Glomerular visceral epithelial cell (primary cell): ENCODE data around the gene MCTP1.

Experiments
- DNase-seq: peaks from one replicate; pipeline ENCODE4 v3.0.0-alpha.2; 2016; ENCODE audit errors: extremely low spot score

The MCTP1 gene

DNA sequence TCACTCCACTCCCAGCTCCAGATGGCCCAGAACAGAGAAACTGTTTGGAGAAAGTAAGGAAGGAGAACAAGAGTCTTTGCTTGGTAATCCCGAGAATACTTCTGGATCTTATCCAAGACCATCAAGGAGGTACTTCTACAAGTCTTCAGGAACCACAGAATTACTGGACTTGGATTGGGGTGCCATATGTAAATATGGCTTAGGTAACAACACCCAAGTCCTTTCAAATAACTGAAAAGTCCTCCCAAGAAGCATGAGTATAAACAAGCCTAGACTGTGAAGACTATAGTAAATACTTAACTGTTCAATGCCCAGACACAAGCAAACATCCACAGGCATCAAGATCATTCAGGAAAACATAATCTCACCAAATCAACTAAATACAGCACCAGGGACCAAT, 170.0 kb downstream of the MCTP1 start:
- no peak for DNase-seq

DNA sequence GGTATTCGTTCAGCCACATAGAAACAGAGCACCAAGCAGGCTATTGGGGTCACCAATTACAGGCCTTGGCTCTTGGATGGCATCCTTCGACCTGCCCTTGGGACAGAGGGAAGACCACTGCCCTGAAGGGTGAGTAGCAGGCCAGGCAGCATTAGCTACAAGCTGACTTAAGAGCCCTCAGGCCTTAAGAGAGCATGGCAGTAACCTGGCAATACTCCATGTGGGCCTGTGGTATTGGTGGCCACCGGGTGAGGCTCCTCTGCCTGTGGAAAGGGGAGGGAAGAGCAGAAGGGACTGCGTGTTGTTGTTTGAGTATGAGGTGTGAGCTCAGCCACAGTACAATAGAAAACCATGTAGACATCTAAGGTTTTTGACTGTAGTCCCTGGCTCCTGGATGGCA, 170.6 kb downstream of the MCTP1 start:
- DNase-seq: no peak

DNA sequence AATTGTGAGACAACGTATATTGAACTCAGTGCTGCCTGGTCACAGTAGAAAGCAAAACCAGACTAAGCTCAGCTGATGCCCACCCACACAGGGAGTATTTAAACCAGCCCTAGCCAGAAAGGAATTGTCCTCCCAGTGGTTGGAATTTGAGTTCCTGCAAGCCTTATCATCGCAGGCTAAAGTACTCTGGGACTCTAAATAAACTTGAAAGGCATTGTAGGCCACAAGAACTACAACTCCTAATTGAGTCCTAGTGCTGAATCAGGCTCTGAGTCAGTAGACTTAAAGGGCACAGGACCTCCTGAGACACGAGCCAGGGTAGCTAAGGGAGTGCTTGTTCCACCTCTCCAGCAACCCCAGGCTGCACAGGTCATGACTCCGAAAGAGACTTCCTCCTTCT, 171.4 kb downstream of the MCTP1 start:
- peak; percentile 45 for DNase-seq

DNA sequence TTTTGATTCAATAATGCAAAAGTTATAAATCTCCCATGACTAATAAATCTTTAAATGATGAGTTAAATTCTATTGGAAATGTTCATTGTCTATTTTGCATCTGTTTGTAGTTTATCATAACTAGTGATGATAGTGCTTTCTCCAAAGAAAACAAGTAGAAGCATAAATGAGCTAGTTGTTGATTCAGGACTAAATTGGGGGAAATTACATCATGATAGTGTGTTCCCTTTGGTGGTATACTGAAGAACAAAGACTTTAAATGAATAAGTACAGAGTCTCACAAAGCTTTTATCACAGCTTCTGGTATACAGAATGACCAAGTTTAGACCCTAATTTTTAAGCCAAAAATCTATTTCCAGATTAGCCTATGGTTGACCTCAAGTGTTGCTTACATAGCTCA, 173.8 kb downstream of the MCTP1 start:
- no peak for DNase-seq

DNA sequence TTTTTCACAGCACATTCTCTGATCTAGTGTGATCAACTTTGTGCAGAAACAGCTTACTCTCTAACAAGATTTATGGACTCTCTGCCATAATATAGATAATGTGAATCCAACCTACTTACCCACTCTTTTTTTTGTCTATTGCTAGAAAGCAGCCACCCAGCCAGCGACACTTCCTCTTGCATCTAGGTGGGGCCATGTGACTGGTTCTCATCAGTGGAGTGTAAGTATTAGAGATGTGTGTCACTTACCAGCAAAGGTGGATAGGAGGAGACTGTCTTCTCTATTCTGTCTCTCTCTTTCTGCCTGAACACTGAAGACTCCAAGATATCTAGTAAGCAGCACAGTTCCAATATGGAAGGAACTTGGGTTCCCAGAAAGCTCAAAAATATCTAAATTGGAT, 174.8 kb downstream of the MCTP1 start:
- no peak for DNase-seq

DNA sequence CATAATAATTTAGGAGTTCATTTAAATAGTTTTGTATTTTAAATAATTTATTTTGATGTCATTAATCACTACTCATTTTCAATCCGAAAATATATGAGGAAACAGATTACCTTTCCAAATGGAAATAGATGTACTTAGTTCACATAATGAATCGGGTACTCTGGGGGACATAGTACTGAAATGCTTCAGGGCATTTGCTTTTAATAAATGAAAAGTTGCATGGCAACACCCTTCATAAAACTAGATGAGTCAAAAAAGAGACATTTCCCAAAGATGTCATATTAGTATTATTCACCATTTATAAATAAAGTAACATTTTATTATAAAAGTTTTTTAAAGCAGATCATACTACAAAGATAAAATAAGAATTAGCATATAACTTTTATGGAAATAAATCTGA, 177.8 kb downstream of the MCTP1 start:
- no peak for DNase-seq

DNA sequence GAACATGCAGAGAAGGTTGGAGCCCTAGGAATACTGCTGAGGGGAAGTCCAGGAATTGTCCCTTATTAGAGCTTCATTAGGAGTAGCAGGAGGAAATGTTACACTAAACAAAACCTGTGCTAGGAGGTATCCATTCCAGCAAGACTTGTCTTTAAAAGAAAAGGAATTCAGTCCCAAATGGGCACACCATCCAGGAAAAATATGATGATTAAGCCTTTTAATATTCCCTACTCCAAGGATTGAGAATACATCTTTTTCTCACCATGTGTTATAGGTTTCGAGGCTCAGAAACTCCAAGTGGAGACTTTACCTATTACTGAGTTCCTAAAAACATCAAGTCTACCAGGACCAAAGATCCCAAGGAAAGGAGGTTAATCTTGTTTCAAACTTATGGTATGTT, 179.3 kb downstream of the MCTP1 start:
- DNase-seq: no peak

DNA sequence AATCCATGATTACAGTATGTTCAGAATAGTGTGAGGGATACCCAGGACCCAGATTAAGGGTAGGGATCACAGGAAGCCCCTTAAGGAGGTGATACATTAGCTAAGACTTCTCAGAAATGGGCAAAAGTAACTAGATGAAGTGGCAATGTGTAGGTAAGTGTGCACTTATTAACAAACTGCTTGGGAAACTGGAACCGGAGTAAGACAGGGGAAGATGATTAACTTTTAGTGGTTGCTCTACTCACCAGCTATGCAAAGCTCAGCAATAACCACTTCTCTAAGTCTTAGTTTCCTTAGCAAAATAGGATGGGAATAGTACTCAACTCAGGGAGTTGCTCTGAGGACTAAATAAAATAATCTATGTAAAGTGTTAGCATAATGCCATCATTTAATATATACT, 182.2 kb downstream of the MCTP1 start:
- peak; percentile 63 for DNase-seq

DNA sequence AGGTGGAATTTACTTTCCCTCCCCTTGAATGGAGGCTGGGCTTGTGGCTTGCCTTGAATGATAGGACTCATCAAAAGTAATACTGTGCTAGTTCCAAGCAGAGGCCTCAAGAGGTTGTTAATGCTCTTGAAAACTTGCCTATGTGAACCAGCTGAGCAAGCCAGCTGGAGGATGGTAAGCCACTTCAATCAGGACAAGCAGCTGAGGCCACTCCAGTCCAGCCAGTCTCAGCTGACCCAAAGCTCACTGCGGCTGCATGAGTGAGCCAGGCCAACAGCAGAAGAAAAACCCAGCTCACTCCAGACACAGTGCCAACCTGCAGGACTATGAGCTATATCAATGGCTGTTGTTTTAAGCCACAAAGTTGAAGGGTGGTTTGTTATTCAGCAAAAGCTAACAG, 182.8 kb downstream of the MCTP1 start:
- peak; percentile 43 for DNase-seq

DNA sequence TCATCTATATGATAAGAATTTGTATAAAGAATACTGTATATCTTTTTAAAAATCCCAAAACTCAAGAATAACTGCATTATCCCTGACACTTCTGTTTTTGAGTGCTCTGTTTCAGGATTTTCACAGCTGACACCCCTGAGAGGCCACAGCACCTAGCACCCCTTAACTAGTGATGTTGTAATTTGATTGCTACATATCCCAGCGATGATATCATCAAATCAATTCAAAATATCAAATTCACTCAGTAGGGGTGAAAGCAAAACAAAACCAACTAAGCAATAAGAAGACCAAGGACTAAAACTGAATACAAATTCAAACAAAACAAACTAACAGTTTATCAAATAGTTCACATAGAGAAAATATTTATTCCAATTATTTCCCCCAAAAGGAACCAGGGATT, 184.3 kb downstream of the MCTP1 start:
- DNase-seq: no peak

DNA sequence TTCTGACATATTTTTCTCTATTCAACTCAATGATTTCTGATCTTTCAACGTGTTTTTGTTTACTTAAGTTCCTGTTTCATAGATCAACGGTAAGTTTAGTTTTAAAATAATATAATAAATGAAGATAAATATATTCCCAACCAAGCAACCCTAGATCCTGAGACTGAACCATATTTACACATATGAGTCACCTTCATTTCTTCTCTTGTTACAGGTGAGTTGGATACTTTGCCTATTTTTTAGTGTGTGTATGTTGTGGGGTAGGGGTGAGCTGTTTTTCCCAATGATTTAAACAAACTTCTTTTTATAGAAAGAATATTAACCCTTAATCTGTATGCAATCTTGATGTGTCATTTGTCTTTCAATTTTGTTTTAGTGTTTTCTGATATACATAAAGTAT, 186.9 kb downstream of the MCTP1 start:
- DNase-seq: no peak

DNA sequence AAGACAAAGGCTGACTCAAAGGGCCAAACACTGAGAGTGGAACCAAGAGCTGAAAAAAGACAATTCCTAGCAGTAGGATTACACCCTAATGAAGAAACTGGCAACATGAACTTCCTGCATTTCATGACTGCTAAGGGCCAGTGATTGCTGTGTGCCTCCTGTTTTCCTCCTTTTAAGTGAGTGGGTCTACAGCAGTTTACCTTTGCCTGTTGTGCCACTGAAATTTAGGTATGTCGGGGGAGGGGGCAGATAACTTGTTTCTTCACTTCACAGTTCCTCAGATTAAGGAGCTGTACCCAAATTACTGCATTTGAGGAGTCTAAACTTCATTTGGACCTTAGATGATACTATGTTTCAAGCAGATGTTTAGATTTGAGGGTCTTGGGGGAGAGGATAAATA, 191.7 kb downstream of the MCTP1 start:
- DNase-seq: no peak

DNA sequence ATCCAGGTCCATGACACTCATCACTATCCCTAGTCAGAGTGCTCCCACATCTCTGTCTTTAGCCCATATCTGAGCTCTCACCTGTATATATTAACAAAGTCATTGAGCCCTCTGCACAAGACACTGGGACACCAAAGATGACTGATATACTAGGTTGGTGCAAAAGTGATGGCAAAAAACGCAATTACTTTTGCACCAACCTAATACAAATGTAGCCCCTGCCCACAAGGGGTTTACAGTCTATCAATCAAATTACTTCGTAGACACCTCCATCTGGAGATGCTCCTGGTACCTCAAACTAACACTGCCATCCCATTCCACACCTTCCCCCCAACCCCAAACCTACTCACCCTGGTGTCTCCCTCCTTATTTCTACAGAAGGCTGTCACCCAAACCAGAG, 194.1 kb downstream of the MCTP1 start:
- no peak for DNase-seq

DNA sequence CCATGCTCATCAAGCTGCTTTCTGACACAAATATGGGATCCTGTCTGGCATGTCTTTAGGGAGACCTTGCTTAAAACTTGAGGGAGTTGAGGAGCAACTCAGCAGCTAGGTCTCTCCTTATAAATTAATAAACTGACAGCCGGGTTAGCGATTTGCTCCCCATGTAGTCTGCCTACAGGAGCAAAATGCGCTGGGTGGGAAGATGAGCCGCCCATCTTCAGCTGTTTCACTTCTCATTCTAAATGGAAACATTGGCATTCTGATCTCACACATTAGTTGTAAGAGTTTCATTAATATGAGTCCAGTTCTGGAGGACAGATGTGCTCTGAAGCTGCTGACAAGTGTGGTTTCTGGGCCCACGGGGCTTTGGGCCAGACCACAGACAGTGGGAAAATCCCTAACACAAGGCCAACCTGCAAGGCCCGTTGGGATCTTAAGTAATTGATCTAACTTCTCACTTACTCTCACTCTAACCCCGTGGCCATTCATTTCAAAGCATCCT, 197.0 kb downstream of the MCTP1 start:
- DNase-seq: peak; percentile 90

DNA sequence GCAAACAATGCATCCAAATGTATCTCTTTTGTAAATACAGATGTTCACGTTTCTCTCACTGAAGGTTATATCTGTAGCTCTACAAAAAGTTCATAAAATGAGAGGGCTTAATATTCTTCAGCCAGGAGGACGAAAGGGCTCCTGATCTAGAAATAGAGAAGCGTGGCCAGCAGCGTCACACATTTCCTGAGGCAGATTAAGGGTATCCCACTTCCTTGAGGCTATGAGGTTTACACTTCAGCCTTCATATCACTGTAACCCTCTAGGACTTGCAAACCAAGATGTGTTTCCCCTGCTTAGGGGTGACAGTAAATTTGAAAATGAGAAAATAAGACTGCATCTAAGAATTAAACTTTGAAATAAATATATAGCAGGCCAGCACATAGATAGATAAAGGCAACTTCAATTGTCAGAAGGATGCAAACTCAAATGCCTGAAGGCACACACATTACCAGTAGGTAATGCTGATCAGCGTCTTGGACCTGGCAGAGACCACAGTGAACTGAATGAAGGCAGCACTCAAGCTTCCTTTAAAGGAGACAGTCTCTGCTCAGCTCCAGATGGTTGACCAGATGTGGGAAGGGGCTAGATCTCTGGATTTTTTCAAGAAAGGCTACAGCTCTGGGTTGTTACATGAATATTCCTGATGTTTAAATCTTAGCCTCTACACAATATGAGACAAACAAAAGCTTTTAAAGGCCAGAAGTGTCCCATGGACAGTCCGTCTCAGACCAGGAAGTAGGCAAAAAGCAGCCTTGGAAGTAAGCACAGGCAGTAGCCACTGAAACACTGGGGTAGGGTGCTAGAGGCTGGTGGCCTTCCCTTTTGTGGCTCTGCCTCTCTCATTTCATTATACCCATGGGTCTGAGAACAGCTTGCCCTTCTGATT, 197.7 kb downstream of the MCTP1 start:
- no peak for DNase-seq

DNA sequence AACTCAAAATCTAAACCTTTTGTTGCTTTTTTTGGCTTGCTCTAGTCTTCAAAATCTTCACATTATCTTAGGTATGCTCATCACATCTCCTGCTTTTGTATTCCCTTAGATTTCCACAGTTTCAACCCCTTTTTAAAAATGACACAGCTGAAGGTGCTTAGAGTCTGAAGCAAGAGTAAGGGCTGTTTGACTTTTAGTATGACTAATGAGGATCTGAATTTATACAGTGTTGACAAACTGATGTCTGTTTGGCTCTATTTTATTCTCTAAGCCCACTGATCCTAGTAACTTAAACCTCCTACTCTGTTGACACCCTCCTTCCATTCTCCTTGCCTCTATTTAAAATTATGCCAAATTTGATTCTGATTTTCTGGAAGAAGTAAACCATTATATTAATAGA, 200.1 kb downstream of the MCTP1 start:
- DNase-seq: no peak

DNA sequence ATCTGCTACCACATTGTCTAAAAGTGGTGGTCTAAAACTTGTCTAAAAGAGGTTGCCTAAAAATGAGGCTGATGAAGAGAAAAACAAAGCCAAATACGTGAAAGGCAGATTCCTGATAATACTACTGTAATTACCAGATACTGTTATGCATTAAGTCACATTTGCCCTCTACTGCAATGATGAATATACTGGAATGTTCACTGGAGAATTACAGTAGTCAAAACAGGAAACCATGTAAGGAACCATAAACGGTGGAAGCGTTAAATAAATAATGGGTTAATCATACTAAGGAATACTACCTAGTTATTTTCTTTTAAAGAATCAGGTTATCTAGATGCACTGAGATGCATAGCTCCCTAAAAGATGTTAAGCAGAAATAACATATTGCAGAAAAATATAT, 201.3 kb downstream of the MCTP1 start:
- no peak for DNase-seq

DNA sequence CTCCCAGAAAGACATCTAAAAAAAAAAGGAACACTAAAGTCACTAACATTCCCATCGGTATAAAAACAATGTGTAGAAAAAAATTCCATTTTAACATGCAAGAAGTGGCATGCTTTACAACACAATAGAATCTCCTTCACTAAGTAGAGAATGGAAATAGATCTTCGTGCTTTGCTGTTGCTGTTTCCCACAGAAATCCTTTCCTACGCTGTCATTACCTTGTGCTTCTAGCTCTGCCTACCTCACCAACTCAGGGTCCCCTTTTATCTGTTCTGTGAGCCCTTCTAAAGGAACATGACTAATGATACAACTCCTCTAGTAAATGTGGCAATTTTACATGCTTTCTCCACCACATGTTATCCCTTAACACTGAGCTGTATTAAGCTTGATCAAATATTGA, 202.9 kb downstream of the MCTP1 start:
- DNase-seq: peak; percentile 35

DNA sequence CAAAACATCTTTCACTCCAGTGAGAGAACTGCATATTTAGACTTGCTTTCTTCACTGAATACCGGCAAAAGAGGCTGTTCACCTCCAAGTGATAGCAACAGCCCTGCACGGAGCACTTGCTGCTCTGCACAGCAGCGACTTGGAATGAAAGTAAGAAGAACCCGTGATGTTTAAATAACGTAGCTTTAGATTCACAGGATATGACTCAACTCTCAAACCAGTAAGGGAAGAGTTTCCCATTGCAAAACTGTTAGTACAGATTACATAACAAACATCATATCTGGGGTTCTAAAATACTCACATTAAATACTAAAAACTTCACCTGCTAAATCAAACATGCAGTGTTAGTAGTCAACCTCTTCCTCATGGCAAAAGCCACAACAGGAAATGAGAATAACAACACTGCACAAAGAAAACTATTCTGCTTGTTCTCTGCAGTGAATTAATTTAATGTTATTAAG, 203.4 kb downstream of the MCTP1 start:
- DNase-seq: peak; percentile 86

DNA sequence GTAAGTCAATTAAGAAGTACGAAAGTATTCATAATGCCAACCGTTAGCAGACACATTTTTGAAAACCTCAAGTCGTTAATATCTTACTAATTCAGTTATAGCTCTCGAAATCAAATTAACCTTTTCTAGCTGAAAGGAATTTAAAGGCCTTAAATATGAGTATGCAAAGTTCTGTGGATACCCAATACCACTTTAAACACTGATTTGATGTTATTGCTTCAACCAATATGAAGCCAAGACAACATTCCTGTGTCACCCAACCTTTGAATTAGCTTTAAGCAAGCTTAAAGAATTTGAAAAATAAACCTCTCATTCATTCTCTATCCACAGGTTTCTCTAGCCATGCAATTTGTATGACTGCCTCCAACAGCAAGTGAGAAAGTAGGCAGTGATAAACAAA, 204.5 kb downstream of the MCTP1 start:
- DNase-seq: peak; percentile 70

DNA sequence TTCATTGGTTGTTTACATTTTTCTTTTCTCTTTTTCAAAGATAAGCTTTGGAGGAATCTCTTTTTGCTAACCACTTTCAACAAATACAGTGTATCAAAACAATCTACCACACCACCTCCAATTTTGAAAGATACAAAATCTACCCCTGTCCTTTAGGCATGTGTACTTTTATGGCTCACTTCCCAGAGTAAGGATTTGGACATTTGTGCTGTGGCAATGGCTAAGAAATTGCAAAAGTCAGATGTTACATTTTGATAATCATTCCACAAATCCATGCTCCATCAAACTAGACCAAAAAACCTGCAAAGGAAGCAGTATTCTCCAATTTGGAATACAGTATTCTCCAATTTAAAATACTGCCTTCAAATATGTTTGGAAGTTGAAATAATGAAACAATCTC, 204.9 kb downstream of the MCTP1 start:
- DNase-seq: no peak

DNA sequence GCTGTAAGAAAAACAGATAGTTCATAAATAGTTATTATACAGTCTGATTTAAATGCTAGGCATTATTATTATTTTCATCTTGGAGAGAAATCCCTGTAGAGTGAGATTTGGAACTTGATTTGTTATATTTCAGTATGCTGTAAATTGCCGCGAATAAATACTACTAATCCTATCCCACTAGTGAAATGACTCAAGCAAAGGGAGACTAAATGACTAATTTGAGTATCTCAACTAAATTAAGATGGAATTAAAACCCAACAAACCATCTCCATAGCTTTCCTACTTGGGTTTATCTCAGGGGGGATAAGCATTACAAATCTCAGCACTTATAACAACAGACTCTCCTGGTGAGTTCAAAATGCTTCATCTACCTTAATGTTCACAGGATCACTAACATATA, 206.0 kb downstream of the MCTP1 start:
- DNase-seq: no peak

DNA sequence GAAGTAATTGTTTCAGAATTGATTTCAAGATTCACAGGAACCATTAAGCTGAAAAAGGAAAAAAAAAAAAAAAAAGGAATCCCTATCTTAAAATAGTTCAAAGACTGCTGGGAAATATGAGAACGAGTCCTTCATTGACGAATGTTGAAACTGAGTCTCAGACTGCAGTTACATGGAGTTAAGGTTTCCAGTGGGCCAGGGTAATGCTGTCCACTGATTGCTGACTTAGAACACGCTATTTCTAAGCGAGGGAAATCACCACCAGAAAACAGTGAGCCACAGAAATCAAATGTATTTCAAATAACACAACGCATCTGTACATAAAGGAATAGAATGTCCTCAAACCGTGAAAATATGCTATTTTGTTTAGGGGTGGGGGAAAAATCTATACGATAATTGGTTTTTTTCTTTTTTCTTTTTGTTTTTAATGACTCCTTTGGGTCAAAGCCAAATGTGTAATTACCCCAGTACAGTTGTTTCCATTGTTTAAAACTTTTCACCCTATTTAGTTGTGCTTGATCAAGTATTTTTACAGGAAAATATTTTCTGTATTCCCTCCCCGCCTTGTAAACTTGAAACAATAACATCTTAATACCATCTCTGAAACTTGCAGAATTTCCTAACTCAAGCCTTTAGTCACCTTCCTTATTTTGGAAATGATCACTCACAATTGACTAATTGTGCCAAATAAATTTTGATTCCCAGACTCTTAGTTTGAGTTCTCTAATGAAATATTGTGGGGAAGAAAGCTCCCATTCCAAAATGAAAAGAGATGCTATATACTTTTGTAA, 208.3 kb downstream of the MCTP1 start:
- DNase-seq: no peak
